ENCODE measurements around the gene VAPB. TPM values are rescaled to one million over a fixed set of nuclear protein-coding genes. Genes with fewer than 3 reads are reported as not detected.

Gene VAPB
- total RNA-seq, 4 donors from 2014 or later, result 24.1 to 81.0 (median 48.4) TPM

DNA sequence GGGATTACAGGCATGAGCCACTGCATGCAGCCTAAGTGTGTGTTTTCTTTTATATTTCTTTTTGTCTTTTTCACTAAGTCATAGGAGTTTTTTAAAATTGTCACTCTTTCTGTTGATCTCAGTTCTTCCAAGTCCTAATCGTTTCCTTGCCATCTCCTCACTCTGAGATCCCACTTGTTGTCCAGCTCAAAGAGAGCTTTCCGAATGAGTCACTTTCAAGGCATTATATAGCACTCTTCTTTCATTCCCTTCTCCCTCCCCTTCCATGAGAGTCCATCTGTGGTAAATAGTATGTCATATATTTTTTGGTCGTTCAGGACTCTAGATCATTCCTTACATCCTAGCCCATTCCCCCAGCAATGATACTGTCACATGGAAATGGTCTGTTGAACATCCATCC, 4.3 kb downstream of the VAPB start:
- Histone ChIP-seq H3K4me3 (no peak overlapping the region), H3K27ac (no peak overlapping the region), H3K9me3 (no peaks in the 10 kb centered on the region), H3K27me3 (no peaks in the 10 kb centered on the region), H3K36me3 (no peaks in the 10 kb centered on the region), H3K4me1 (no peaks in the 10 kb centered on the region)
- no peak for DNase-seq
- no peak for TF ChIP-seq POLR2A (IDR thresholded peaks at IDR 0.05)
- TF ChIP-seq, protein P1, sequence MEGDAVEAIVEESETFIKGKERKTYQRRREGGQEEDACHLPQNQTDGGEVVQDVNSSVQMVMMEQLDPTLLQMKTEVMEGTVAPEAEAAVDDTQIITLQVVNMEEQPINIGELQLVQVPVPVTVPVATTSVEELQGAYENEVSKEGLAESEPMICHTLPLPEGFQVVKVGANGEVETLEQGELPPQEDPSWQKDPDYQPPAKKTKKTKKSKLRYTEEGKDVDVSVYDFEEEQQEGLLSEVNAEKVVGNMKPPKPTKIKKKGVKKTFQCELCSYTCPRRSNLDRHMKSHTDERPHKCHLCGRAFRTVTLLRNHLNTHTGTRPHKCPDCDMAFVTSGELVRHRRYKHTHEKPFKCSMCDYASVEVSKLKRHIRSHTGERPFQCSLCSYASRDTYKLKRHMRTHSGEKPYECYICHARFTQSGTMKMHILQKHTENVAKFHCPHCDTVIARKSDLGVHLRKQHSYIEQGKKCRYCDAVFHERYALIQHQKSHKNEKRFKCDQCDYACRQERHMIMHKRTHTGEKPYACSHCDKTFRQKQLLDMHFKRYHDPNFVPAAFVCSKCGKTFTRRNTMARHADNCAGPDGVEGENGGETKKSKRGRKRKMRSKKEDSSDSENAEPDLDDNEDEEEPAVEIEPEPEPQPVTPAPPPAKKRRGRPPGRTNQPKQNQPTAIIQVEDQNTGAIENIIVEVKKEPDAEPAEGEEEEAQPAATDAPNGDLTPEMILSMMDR (IDR thresholded peaks at IDR 0.05), result no peak
- intact Hi-C loops (cut with DNase I; ENCODE audit: low total_unique reads), result no loop called here

- Histone ChIP-seq H3K27ac (no peak overlapping the region), H3K4me3 (no peak overlapping the region), H3K36me3 (no peaks in the 10 kb centered on the region), H3K27me3 (no peaks in the 10 kb centered on the region), H3K4me1 (no peaks in the 10 kb centered on the region), H3K9me3 (no peaks in the 10 kb centered on the region)
- intact Hi-C loops (cut with DNase I; ENCODE audit: low total_unique reads), result no loop called here
- TF ChIP-seq, protein P1 (IDR thresholded peaks at IDR 0.05), result no peak
- TF ChIP-seq POLR2A (IDR thresholded peaks at IDR 0.05), result no peak
- DNase-seq, result no peak
Observed at GRCh38 chr20:58394801-58395200, 5.8 kb downstream of the VAPB start.

GRCh38 chr20:58395604-58396003, 6.6 kb downstream of the VAPB start:
- DNase-seq, result no peak

GRCh38 chr20:58397429-58397828, 8.4 kb downstream of the VAPB start:
- H3K4me1 ChIP-seq, result no peaks in the 10 kb centered on the region
- intact Hi-C loops (cut with DNase I; ENCODE audit: low total_unique reads), result no loop called here

More at GRCh38 chr20:58395604-58396003, 6.6 kb downstream of the VAPB start:
- no peaks in the 10 kb centered on the region for H3K36me3 ChIP-seq
- H3K9me3 ChIP-seq, result no peaks in the 10 kb centered on the region
- H3K27me3 ChIP-seq, result no peaks in the 10 kb centered on the region
- no peak overlapping the region for H3K27ac ChIP-seq
- TF ChIP-seq, protein P1 (IDR thresholded peaks at IDR 0.05), result no peak
- no peak for TF ChIP-seq POLR2A (IDR thresholded peaks at IDR 0.05)
- no peaks in the 10 kb centered on the region for H3K4me1 ChIP-seq
- no peak overlapping the region for H3K4me3 ChIP-seq
- intact Hi-C loops (cut with DNase I; ENCODE audit: low total_unique reads), result no loop called here

GRCh38 chr20:58398254-58398653, 9.2 kb downstream of the VAPB start:
- Histone ChIP-seq H3K27me3 (no peaks in the 10 kb centered on the region), H3K4me1 (no peaks in the 10 kb centered on the region), H3K36me3 (no peaks in the 10 kb centered on the region), H3K27ac (no peak overlapping the region), H3K9me3 (no peaks in the 10 kb centered on the region), H3K4me3 (no peak overlapping the region)
- intact Hi-C loops (cut with DNase I; ENCODE audit: low total_unique reads), result no loop called here
- TF ChIP-seq, protein P1 (IDR thresholded peaks at IDR 0.05), result no peak
- no peak for TF ChIP-seq POLR2A (IDR thresholded peaks at IDR 0.05)
- DNase-seq, result no peak

More at GRCh38 chr20:58397429-58397828, 8.4 kb downstream of the VAPB start:
- no peaks in the 10 kb centered on the region for H3K9me3 ChIP-seq
- no peaks in the 10 kb centered on the region for H3K36me3 ChIP-seq
- H3K27me3 ChIP-seq, result no peaks in the 10 kb centered on the region
- DNase-seq, result no peak
- H3K4me3 ChIP-seq, result no peak overlapping the region
- H3K27ac ChIP-seq, result no peak overlapping the region
- TF ChIP-seq, protein P1 (IDR thresholded peaks at IDR 0.05), result no peak
- no peak for TF ChIP-seq POLR2A (IDR thresholded peaks at IDR 0.05)
